ENCODE results near the gene CACNB4. TPM values are rescaled to one million over a fixed set of nuclear protein-coding genes. Genes with fewer than 3 reads are reported as not detected.

CACNB4 gene
- total and polyA plus RNA-seq, 2 donors = 3.0 to 3.5 TPM

DNA sequence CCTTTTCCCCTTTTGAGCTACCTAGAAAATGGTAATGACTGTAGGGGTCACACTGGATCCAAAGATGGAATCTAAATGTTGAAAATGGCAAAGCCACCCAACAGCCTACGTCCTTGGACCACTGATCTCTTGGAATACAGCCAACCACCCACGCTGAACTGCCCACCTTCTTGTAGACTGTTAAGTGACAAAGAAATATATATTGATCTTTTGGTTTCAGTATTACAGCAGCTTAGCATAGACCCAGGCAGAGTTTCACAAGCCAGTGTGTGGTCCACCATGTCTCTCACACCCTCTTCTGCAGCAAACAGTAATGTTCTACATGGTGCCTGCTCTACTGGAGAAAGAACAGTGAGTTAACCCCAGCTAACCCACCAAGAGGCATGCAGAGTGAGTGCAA lies 20.2 kb downstream of the CACNB4 start:
- H3K4me3 ChIP-seq (ENCODE audit: low read length in 2 of 2) = no peak overlapping the region
- H3K27me3 ChIP-seq (ENCODE audit: control insufficient read depth in 2 of 2, insufficient read depth in 1 of 2, low read length in 1 of 2) = no peaks in the 10 kb centered on the region
- no peaks in the 10 kb centered on the region for H3K36me3 ChIP-seq (ENCODE audit: control insufficient read depth in 2 of 2, insufficient read depth in 2 of 2, low read length in 1 of 2)
- H3K4me1 ChIP-seq (ENCODE audit: control insufficient read depth in 2 of 2, insufficient read depth in 2 of 2, low read length in 2 of 2) = no peaks in the 10 kb centered on the region
- WGBS = 95% methylated on average over 2 of the region's 2 CpGs
- DNase-seq (ENCODE audit: low read depth in 6 of 9, low spot score in 9 of 9) = no peak
- peaks cover 0 to 1% of the 10 kb centered on the region in 2 donors for H3K9me3 ChIP-seq (ENCODE audit: control insufficient read depth in 2 of 2, insufficient read depth in 1 of 2, low read length in 1 of 2)
- H3K27ac ChIP-seq (ENCODE audit: low read depth in 1 of 2, low read length in 1 of 2) = no peak overlapping the region

- 98% methylated on average over 9 of the region's 9 CpGs for WGBS
- Histone ChIP-seq H3K4me3 (ENCODE audit: low read length in 2 of 2) (no peak overlapping the region), H3K36me3 (ENCODE audit: control insufficient read depth in 2 of 2, insufficient read depth in 2 of 2, low read length in 1 of 2) (no peaks in the 10 kb centered on the region), H3K27me3 (ENCODE audit: control insufficient read depth in 2 of 2, insufficient read depth in 1 of 2, low read length in 1 of 2) (no peaks in the 10 kb centered on the region), H3K4me1 (ENCODE audit: control insufficient read depth in 2 of 2, insufficient read depth in 2 of 2, low read length in 2 of 2) (no peaks in the 10 kb centered on the region), H3K9me3 (ENCODE audit: control insufficient read depth in 2 of 2, insufficient read depth in 1 of 2, low read length in 1 of 2) (peaks cover 0 to 1% of the 10 kb centered on the region in 2 donors), H3K27ac (ENCODE audit: low read depth in 1 of 2, low read length in 1 of 2) (no peak overlapping the region)
- no peak for DNase-seq (ENCODE audit: low read depth in 6 of 9, low spot score in 9 of 9)
Observed at GRCh38 chr2:152078023-152078422, 20.8 kb downstream of the CACNB4 start.

GRCh38 chr2:152075461-152076050 lies 23.3 kb downstream of the CACNB4 start:
- WGBS = 86% methylated on average over 4 of the region's 4 CpGs
- no peak overlapping the region for H3K4me3 ChIP-seq (ENCODE audit: low read length in 2 of 2)
- DNase-seq (ENCODE audit: low read depth in 6 of 9, low spot score in 9 of 9) = no peak

DNA sequence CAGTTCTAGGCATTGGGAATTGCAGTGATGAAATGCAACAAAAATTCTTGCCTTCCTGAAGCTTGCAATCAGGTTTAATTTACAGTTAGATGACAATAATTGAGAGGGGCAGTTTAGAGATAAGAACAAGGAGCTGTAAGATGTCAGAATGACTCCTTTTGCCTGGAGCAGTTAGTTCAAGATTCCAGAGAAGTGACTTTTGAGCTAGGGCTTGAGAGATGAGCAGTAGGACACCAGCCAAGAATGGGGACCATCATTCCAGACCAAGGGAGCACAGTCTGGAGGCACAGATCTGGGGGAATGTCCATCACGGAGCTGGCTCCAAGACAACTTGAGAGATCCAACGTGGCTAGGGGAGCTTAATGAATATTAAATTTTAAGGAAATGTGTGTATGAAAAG lies 26.8 kb downstream of the CACNB4 start:
- WGBS = 94% methylated on average over 2 of the region's 2 CpGs
- Histone ChIP-seq H3K27ac (ENCODE audit: low read depth in 1 of 2, low read length in 1 of 2) (no peak overlapping the region), H3K36me3 (ENCODE audit: control insufficient read depth in 2 of 2, insufficient read depth in 2 of 2, low read length in 1 of 2) (no peaks in the 10 kb centered on the region), H3K9me3 (ENCODE audit: control insufficient read depth in 2 of 2, insufficient read depth in 1 of 2, low read length in 1 of 2) (peaks cover 0 to 1% of the 10 kb centered on the region in 2 donors), H3K27me3 (ENCODE audit: control insufficient read depth in 2 of 2, insufficient read depth in 1 of 2, low read length in 1 of 2) (no peaks in the 10 kb centered on the region), H3K4me3 (ENCODE audit: low read length in 2 of 2) (no peak overlapping the region), H3K4me1 (ENCODE audit: control insufficient read depth in 2 of 2, insufficient read depth in 2 of 2, low read length in 2 of 2) (no peaks in the 10 kb centered on the region)
- no peak for DNase-seq (ENCODE audit: low read depth in 6 of 9, low spot score in 9 of 9)

More at GRCh38 chr2:152075461-152076050, 23.3 kb downstream of the CACNB4 start:
- no peaks in the 10 kb centered on the region for H3K27me3 ChIP-seq (ENCODE audit: control insufficient read depth in 2 of 2, insufficient read depth in 1 of 2, low read length in 1 of 2)
- peaks cover 0 to 1% of the 10 kb centered on the region in 2 donors for H3K9me3 ChIP-seq (ENCODE audit: control insufficient read depth in 2 of 2, insufficient read depth in 1 of 2, low read length in 1 of 2)
- no peaks in the 10 kb centered on the region for H3K4me1 ChIP-seq (ENCODE audit: control insufficient read depth in 2 of 2, insufficient read depth in 2 of 2, low read length in 2 of 2)
- H3K36me3 ChIP-seq (ENCODE audit: control insufficient read depth in 2 of 2, insufficient read depth in 2 of 2, low read length in 1 of 2) = no peaks in the 10 kb centered on the region
- H3K27ac ChIP-seq (ENCODE audit: low read depth in 1 of 2, low read length in 1 of 2) = no peak overlapping the region

DNA sequence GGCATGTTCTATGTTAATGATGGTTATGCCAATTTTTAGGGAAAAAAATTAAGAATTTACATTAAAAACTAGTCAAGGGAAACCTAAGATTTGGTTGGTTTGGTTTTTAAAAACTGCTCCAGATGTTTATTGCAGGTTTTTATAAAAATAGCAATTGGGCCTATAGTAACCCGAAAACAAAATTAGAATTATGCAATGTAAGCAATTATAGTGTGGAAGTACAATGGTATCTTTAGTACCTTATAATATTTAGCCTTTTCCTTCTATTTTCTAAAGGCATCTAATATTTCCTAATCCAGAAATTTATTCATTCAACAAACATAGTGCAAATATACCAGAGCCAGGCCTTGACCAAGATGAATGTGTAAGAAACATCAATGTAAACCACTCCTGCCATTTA lies 27.3 kb downstream of the CACNB4 start:
- Histone ChIP-seq H3K4me3 (ENCODE audit: low read length in 2 of 2) (no peak overlapping the region), H3K4me1 (ENCODE audit: control insufficient read depth in 2 of 2, insufficient read depth in 2 of 2, low read length in 2 of 2) (no peaks in the 10 kb centered on the region), H3K27me3 (ENCODE audit: control insufficient read depth in 2 of 2, insufficient read depth in 1 of 2, low read length in 1 of 2) (no peaks in the 10 kb centered on the region), H3K27ac (ENCODE audit: low read depth in 1 of 2, low read length in 1 of 2) (no peak overlapping the region), H3K9me3 (ENCODE audit: control insufficient read depth in 2 of 2, insufficient read depth in 1 of 2, low read length in 1 of 2) (peaks cover 0 to 1% of the 10 kb centered on the region in 2 donors), H3K36me3 (ENCODE audit: control insufficient read depth in 2 of 2, insufficient read depth in 2 of 2, low read length in 1 of 2) (no peaks in the 10 kb centered on the region)
- whole genome bisulfite sequencing = 93% methylated on average over 1 of the region's 1 CpG
- no peak for DNase-seq (ENCODE audit: low read depth in 6 of 9, low spot score in 9 of 9)

- Histone ChIP-seq H3K36me3 (ENCODE audit: control insufficient read depth in 2 of 2, insufficient read depth in 2 of 2, low read length in 1 of 2) (no peaks in the 10 kb centered on the region), H3K4me1 (ENCODE audit: control insufficient read depth in 2 of 2, insufficient read depth in 2 of 2, low read length in 2 of 2) (no peaks in the 10 kb centered on the region), H3K27ac (ENCODE audit: low read depth in 1 of 2, low read length in 1 of 2) (no peak overlapping the region), H3K4me3 (ENCODE audit: low read length in 2 of 2) (no peak overlapping the region), H3K9me3 (ENCODE audit: control insufficient read depth in 2 of 2, insufficient read depth in 1 of 2, low read length in 1 of 2) (peaks cover 0 to 1% of the 10 kb centered on the region in 2 donors), H3K27me3 (ENCODE audit: control insufficient read depth in 2 of 2, insufficient read depth in 1 of 2, low read length in 1 of 2) (no peaks in the 10 kb centered on the region)
- DNase-seq (ENCODE audit: low read depth in 6 of 9, low spot score in 9 of 9) = no peak
- WGBS = 16% methylated on average over 1 of the region's 1 CpG
Observed at GRCh38 chr2:152071092-152071491, 27.8 kb downstream of the CACNB4 start.

DNA sequence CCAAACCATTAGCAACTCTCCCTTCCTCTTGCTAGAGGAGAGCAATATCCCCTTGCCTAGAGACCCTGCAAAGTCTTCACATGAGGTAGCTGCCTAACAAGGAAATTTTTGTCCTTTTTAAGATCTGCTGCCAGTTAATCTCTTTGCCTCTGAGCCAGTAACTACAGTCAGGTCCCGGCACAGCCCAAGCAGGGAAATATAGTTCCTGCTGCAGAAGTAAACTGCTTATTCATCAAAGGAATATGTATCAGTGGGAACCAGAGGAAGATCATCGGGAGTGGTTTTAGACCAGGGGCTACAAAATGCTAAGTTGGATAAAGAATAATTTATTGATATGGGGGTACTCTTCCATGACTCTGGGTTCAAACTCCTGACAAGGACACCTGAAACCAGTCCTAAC lies 30.6 kb downstream of the CACNB4 start:
- Histone ChIP-seq H3K4me3 (ENCODE audit: low read length in 2 of 2) (no peak overlapping the region), H3K36me3 (ENCODE audit: control insufficient read depth in 2 of 2, insufficient read depth in 2 of 2, low read length in 1 of 2) (no peaks in the 10 kb centered on the region), H3K27me3 (ENCODE audit: control insufficient read depth in 2 of 2, insufficient read depth in 1 of 2, low read length in 1 of 2) (no peaks in the 10 kb centered on the region), H3K4me1 (ENCODE audit: control insufficient read depth in 2 of 2, insufficient read depth in 2 of 2, low read length in 2 of 2) (peaks cover 0 to 4% of the 10 kb centered on the region in 2 donors), H3K27ac (ENCODE audit: low read depth in 1 of 2, low read length in 1 of 2) (no peak overlapping the region), H3K9me3 (ENCODE audit: control insufficient read depth in 2 of 2, insufficient read depth in 1 of 2, low read length in 1 of 2) (no peaks in the 10 kb centered on the region)
- DNase-seq (ENCODE audit: low read depth in 6 of 9, low spot score in 9 of 9) = no peak
- WGBS = 94% methylated on average over 2 of the region's 2 CpGs

DNA sequence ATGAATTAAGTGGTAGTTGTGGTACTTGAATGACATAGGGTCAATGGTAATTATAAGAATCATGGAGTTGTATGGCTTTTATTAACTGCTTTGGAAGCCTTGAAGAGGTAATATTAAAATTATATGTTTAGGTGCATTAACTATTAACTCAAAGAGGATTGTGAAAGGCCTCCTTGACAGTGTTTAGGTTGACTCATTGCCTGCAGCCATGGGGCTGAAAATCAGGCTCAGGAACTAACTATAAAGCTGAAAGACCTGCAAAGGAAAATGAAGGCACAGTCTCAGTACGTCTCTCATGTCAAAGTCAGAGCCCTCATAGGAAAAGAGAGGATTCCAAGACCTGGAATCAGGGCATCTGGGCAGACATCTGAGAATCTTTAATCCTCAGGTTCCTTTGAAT lies 31.0 kb downstream of the CACNB4 start:
- Histone ChIP-seq H3K4me3 (ENCODE audit: low read length in 2 of 2) (no peak overlapping the region), H3K27ac (ENCODE audit: low read depth in 1 of 2, low read length in 1 of 2) (no peak overlapping the region), H3K9me3 (ENCODE audit: control insufficient read depth in 2 of 2, insufficient read depth in 1 of 2, low read length in 1 of 2) (no peaks in the 10 kb centered on the region), H3K27me3 (ENCODE audit: control insufficient read depth in 2 of 2, insufficient read depth in 1 of 2, low read length in 1 of 2) (no peaks in the 10 kb centered on the region), H3K36me3 (ENCODE audit: control insufficient read depth in 2 of 2, insufficient read depth in 2 of 2, low read length in 1 of 2) (no peaks in the 10 kb centered on the region), H3K4me1 (ENCODE audit: control insufficient read depth in 2 of 2, insufficient read depth in 2 of 2, low read length in 2 of 2) (peaks cover 0 to 5% of the 10 kb centered on the region in 2 donors)
- WGBS = 94% methylated on average over 1 of the region's 1 CpG
- DNase-seq (ENCODE audit: low read depth in 6 of 9, low spot score in 9 of 9) = no peak

- no peaks in the 10 kb centered on the region for H3K36me3 ChIP-seq (ENCODE audit: control insufficient read depth in 2 of 2, insufficient read depth in 2 of 2, low read length in 1 of 2)
- no peaks in the 10 kb centered on the region for H3K9me3 ChIP-seq (ENCODE audit: control insufficient read depth in 2 of 2, insufficient read depth in 1 of 2, low read length in 1 of 2)
- no peak for DNase-seq (ENCODE audit: low read depth in 6 of 9, low spot score in 9 of 9)
- H3K4me1 ChIP-seq (ENCODE audit: control insufficient read depth in 2 of 2, insufficient read depth in 2 of 2, low read length in 2 of 2) = peaks cover 0 to 5% of the 10 kb centered on the region in 2 donors
- no peak overlapping the region for H3K27ac ChIP-seq (ENCODE audit: low read depth in 1 of 2, low read length in 1 of 2)
- no peak overlapping the region for H3K4me3 ChIP-seq (ENCODE audit: low read length in 2 of 2)
- no peaks in the 10 kb centered on the region for H3K27me3 ChIP-seq (ENCODE audit: control insufficient read depth in 2 of 2, insufficient read depth in 1 of 2, low read length in 1 of 2)
- WGBS = over 99% methylated on average over 3 of the region's 3 CpGs
Observed at GRCh38 chr2:152065945-152066344, 32.9 kb downstream of the CACNB4 start.

All from thymus (tissue), 11 donors.